Measurements from ENCODE around the gene SNX8.

SNX8 gene

DNA sequence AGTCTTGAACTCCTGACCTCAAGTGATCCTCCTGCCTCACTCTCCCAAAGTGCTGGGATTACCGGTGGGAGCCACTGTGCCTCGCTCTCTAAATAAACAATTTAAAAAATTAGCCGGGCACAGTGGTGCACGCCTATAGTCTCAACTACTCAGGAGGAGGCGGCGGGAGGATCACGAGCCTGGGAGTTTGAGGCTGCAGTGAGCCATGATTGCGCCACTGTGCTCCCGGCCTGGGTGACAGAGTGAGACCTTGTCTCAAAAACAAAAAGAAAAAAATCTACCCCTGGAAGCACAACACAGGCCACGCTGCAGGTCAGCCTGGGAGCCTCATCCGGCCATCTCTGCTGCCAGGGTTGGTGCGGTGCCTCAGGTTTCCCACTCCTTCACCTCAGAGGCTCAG is 36.6 kb upstream of the SNX8 start:
- no peak overlapping the region for H3K27ac ChIP-seq
- TF ChIP-seq CTCF (conservative IDR thresholded peaks at IDR 0.05) = no peak

DNA sequence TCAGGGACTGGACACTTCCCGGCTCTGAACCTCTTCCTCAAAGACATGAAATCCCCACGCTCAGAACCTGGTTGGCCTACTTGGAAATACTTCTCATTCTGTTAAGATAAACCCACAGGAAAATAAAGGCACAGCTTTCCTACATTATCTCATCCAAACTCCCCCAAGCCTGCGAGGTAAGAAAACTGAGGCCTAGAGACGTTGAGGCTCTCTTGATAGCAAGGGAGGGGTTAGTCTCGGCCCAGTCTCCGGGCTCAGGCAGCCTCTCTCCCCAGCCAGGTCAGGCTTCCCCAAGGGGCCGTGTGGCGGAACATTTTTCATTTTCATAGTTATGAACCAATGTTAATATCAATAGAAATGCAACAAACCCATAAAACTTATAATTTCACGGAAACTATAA is 35.8 kb upstream of the SNX8 start:
- TF ChIP-seq CTCF (conservative IDR thresholded peaks at IDR 0.05) = no peak
- H3K27ac ChIP-seq = no peak overlapping the region

GRCh38 chr7:2347351-2348063 is 33.3 kb upstream of the SNX8 start:
- H3K27ac ChIP-seq = peak overlapping the region; percentile 47; the same call in 1 of the 2 replicates

DNA sequence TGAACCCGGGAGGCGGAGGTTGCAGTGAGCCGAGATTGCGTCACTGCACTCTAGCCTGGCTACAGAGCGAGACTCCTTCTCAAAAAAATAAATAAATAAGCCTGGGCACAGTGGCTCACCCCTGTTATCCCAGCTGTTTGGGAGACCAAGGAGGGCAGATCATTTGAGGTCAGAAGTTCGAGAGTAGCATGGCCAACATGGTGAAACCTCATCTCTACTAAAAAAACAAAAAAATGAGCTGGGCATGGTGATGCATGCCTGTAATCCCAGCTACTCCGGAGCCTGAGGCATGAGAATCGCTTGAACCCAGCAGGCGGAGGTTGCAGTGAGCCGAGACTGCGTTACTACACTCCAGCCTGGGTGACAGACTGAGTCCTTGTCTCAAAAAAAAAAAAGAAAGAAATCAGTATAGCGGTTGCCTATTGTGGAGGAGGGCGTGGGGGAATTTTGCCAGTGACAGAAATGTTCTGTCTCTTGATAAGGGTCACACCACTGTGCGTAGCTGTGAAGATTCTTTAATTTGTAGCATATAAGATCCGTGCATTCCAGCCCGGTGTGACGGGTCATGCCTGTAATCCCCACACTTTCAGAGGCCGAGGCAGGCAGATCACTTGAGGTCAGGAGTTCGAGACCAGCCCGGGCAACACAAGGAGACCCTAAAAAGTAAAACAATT is 22.5 kb upstream of the SNX8 start:
- H3K27ac ChIP-seq = no peak overlapping the region
- TF ChIP-seq CTCF (conservative IDR thresholded peaks at IDR 0.05) = no peak

GRCh38 chr7:2332606-2333231 is 18.5 kb upstream of the SNX8 start:
- H3K27ac ChIP-seq = peak overlapping the region; percentile 58; the same call in 1 of the 2 replicates

GRCh38 chr7:2331707-2332106 is 17.5 kb upstream of the SNX8 start:
- no peak for TF ChIP-seq CTCF (conservative IDR thresholded peaks at IDR 0.05)
- no peak overlapping the region for H3K27ac ChIP-seq

- H3K27ac ChIP-seq = no peak overlapping the region
- TF ChIP-seq CTCF (conservative IDR thresholded peaks at IDR 0.05) = no peak
Measured at GRCh38 chr7:2330493-2330892, 16.3 kb upstream of the SNX8 start.

GRCh38 chr7:2326951-2327350 is 12.7 kb upstream of the SNX8 start:
- no peak overlapping the region for H3K27ac ChIP-seq

More at GRCh38 chr7:2326951-2327350, 12.7 kb upstream of the SNX8 start:
- no peak for TF ChIP-seq CTCF (conservative IDR thresholded peaks at IDR 0.05)
